ENCODE data around the gene MT1G. TPM values are rescaled to one million over a fixed set of nuclear protein-coding genes. Genes with fewer than 3 reads are reported as not detected.

The MT1G gene
- total RNA-seq, 2 experiments from 2014 or later = not detected

GRCh38 chr16:56640076-56640475 is 27.8 kb downstream of the MT1G start:
- Histone ChIP-seq H3K9me2 (ENCODE audit: insufficient read depth, low read length) (no peaks in the 10 kb centered on the region), H3K36me3 (ENCODE audit: insufficient read depth, low read length) (no peaks in the 10 kb centered on the region), H3K4me2 (ENCODE audit: low read length) (no peak overlapping the region), H3K4me3 (ENCODE audit: low read depth, low read length, poor library complexity, severe bottlenecking) (no peak overlapping the region), H4K20me1 (ENCODE audit: insufficient read depth, low read length) (no peaks in the 10 kb centered on the region), H3K27ac (ENCODE audit: low read depth, low read length, poor library complexity, severe bottlenecking) (no peak overlapping the region), H2AFZ (ENCODE audit: low read length) (no peak overlapping the region), H3K9me3 (ENCODE audit: low read length) (no peaks in the 10 kb centered on the region), H3K79me2 (ENCODE audit: insufficient read depth, low read depth, low read length) (no peaks in the 10 kb centered on the region), H3K4me1 (ENCODE audit: insufficient read depth, low read length, poor library complexity, severe bottlenecking) (no peaks in the 10 kb centered on the region)
- TF ChIP-seq EZH2phosphoT487 (IDR thresholded peaks at IDR 0.05; ENCODE audit: borderline replicate concordance, low read depth, low read length) = no peak
- no peak for TF ChIP-seq CTCF (conservative IDR thresholded peaks at IDR 0.05; ENCODE audit: low read length)
- intact Hi-C loops (cut with micrococcal nuclease; ENCODE audit: unreplicated experiment) = no loop called here
- no peak for DNase-seq (ENCODE audit: low spot score)
- ChIA-PET POLR2A (no interaction called here), CTCF (ENCODE audit: unreplicated experiment) (no interaction called here)
- BruUV-seq (replicated peaks) = no TSS peak

GRCh38 chr16:56639045-56639444 is 28.8 kb downstream of the MT1G start:
- no peak overlapping the region for H3K27ac ChIP-seq (ENCODE audit: low read depth, low read length, poor library complexity, severe bottlenecking)
- ChIA-PET POLR2A (no interaction called here), CTCF (ENCODE audit: unreplicated experiment) (no interaction called here)
- no peak for DNase-seq (ENCODE audit: low spot score)
- no peaks in the 10 kb centered on the region for H4K20me1 ChIP-seq (ENCODE audit: insufficient read depth, low read length)
- H3K4me3 ChIP-seq (ENCODE audit: low read depth, low read length, poor library complexity, severe bottlenecking) = no peak overlapping the region
- H2AFZ ChIP-seq (ENCODE audit: low read length) = no peak overlapping the region
- no peaks in the 10 kb centered on the region for H3K4me1 ChIP-seq (ENCODE audit: insufficient read depth, low read length, poor library complexity, severe bottlenecking)
- H3K4me2 ChIP-seq (ENCODE audit: low read length) = no peak overlapping the region
- no peaks in the 10 kb centered on the region for H3K36me3 ChIP-seq (ENCODE audit: insufficient read depth, low read length)
- TF ChIP-seq EZH2phosphoT487 (IDR thresholded peaks at IDR 0.05; ENCODE audit: borderline replicate concordance, low read depth, low read length) (no peak), CTCF (conservative IDR thresholded peaks at IDR 0.05; ENCODE audit: low read length) (no peak)
- H3K9me3 ChIP-seq (ENCODE audit: low read length) = no peaks in the 10 kb centered on the region
- no peaks in the 10 kb centered on the region for H3K79me2 ChIP-seq (ENCODE audit: insufficient read depth, low read depth, low read length)
- H3K9me2 ChIP-seq (ENCODE audit: insufficient read depth, low read length) = no peaks in the 10 kb centered on the region
- BruUV-seq (replicated peaks) = no TSS peak
- intact Hi-C loops (cut with micrococcal nuclease; ENCODE audit: unreplicated experiment) = no loop called here

- no peaks in the 10 kb centered on the region for H4K20me1 ChIP-seq (ENCODE audit: insufficient read depth, low read length)
- ChIA-PET CTCF (ENCODE audit: unreplicated experiment) (no interaction called here), POLR2A (interaction anchor here (0.5 kb wide), 1 partner anchor 62 kb away, joined by 6 read pairs; no protein-coding TSS in a partner anchor)
- no peak within 1 kb of the TSS for H3K4me3 ChIP-seq (ENCODE audit: low read depth, low read length, poor library complexity, severe bottlenecking)
- intact Hi-C loops (cut with micrococcal nuclease; ENCODE audit: unreplicated experiment) = no loop called here
- BruUV-seq (replicated peaks) = no TSS peak
- H3K27ac ChIP-seq (ENCODE audit: low read depth, low read length, poor library complexity, severe bottlenecking) = no peak within 1 kb of the TSS
- H3K79me2 ChIP-seq (ENCODE audit: insufficient read depth, low read depth, low read length) = no peaks in the 10 kb centered on the region
- TF ChIP-seq EZH2phosphoT487 (IDR thresholded peaks at IDR 0.05; ENCODE audit: borderline replicate concordance, low read depth, low read length) (no peak), CTCF (conservative IDR thresholded peaks at IDR 0.05; ENCODE audit: low read length) (no peak)
- H3K9me3 ChIP-seq (ENCODE audit: low read length) = no peaks in the 10 kb centered on the region
- no peaks in the 10 kb centered on the region for H3K36me3 ChIP-seq (ENCODE audit: insufficient read depth, low read length)
- no peak within 1 kb of the TSS for H2AFZ ChIP-seq (ENCODE audit: low read length)
- no peaks in the 10 kb centered on the region for H3K4me1 ChIP-seq (ENCODE audit: insufficient read depth, low read length, poor library complexity, severe bottlenecking)
- H3K9me2 ChIP-seq (ENCODE audit: insufficient read depth, low read length) = no peaks in the 10 kb centered on the region
- H3K4me2 ChIP-seq (ENCODE audit: low read length) = no peak within 1 kb of the TSS
- DNase-seq (ENCODE audit: low spot score) = no peak
Measured at GRCh38 chr16:56637814-56638750, 29.8 kb downstream of the MT1G start, which contains the start of gene MT1A. Gene MT1A, plus strand, starts transcription at chr16:56638666. Its CDS starts 73 bp downstream, at chr16:56638739.
